Measurements from ENCODE around the gene RNF214. TPM values are rescaled to one million over a fixed set of nuclear protein-coding genes. Genes with fewer than 3 reads are reported as not detected.
A peak's percentile ranks its signal among the peaks of the same experiment; 100 is the strongest.

RNF214 gene
- total and polyA plus RNA-seq, 2 experiments from 2014 or later, result 12.5 to 27.0 TPM

DNA sequence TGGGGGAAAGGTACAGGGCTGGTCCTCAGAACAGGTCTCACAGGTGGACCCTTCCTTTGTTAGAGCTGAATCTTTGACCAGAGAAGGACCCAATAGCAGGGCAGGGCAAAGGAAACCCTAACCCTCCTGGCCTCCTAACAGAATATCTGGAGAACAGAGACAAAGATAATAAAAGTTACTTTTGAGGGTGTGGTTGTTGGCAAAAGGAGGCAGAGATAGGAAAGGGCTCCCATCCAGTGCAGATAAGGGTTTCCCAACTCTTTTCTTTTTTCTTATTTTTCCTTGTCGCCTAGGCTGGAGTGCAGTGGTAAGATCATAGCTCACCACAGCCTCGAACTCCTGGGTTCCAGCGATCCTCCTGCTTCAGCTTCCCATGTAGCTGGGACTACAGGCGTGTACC is 12.5 kb upstream of the RNF214 start:
- no peaks in the 10 kb centered on the region for H3K9me3 ChIP-seq (ENCODE audit: low read depth)
- no peaks in the 10 kb centered on the region for H3K27me3 ChIP-seq
- no peak overlapping the region for H2AFZ ChIP-seq
- H3K4me2 ChIP-seq, result no peak overlapping the region
- DNase-seq (ENCODE audit: low spot score), result no peak
- 92% methylated on average over 4 of the region's 4 CpGs for WGBS (ENCODE audit: low lambda C conversion rate, missing lambda C conversion rate)
- peaks cover 26% of the 10 kb centered on the region for H3K4me1 ChIP-seq (ENCODE audit: insufficient read depth)
- no peaks in the 10 kb centered on the region for H4K20me1 ChIP-seq (ENCODE audit: insufficient read depth, poor library complexity, severe bottlenecking)
- TF ChIP-seq EZH2 (IDR thresholded peaks at IDR 0.05; ENCODE audit: borderline replicate concordance) (no peak), EZH2phosphoT487 (IDR thresholded peaks at IDR 0.05; ENCODE audit: low read depth, severe bottlenecking, unreplicated experiment) (no peak)
- TF ChIP-seq, protein P1, sequence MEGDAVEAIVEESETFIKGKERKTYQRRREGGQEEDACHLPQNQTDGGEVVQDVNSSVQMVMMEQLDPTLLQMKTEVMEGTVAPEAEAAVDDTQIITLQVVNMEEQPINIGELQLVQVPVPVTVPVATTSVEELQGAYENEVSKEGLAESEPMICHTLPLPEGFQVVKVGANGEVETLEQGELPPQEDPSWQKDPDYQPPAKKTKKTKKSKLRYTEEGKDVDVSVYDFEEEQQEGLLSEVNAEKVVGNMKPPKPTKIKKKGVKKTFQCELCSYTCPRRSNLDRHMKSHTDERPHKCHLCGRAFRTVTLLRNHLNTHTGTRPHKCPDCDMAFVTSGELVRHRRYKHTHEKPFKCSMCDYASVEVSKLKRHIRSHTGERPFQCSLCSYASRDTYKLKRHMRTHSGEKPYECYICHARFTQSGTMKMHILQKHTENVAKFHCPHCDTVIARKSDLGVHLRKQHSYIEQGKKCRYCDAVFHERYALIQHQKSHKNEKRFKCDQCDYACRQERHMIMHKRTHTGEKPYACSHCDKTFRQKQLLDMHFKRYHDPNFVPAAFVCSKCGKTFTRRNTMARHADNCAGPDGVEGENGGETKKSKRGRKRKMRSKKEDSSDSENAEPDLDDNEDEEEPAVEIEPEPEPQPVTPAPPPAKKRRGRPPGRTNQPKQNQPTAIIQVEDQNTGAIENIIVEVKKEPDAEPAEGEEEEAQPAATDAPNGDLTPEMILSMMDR (IDR thresholded peaks at IDR 0.05; ENCODE audit: poor library complexity), result no peak
- H3K36me3 ChIP-seq (replicated peaks; ENCODE audit: insufficient read depth, low read depth), result no peaks in the 10 kb centered on the region
- H3K27ac ChIP-seq, result peak overlapping the region; percentile 31
- H3K9me2 ChIP-seq (replicated peaks; ENCODE audit: insufficient read depth), result no peaks in the 10 kb centered on the region
- no peak overlapping the region for H3K4me3 ChIP-seq
- H3K79me2 ChIP-seq, result no peaks in the 10 kb centered on the region

DNA sequence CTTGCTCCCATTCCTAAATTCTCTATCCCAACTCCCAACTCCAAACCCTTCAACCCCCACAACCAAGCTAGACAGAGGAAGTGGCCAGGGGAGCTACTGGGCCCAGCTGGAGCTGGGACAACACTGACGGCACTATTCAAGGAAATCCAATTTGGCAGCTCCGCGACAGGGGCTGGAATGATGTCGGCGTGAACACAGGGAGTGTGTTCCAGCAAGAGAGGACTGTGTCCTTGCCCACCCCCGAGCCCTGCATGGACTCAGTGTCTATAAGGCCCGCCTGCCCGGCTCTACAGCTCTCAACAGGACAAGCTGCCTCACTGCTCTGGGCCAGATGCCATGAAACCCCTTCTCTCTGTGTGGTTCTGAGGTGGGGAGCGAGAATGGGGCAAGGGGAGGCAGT is 11.9 kb upstream of the RNF214 start:
- Histone ChIP-seq H3K79me2 (no peaks in the 10 kb centered on the region), H3K4me2 (no peak overlapping the region), H3K4me1 (ENCODE audit: insufficient read depth) (peaks cover 30% of the 10 kb centered on the region), H3K9me2 (replicated peaks; ENCODE audit: insufficient read depth) (no peaks in the 10 kb centered on the region), H4K20me1 (ENCODE audit: insufficient read depth, poor library complexity, severe bottlenecking) (no peaks in the 10 kb centered on the region), H3K4me3 (no peak overlapping the region), H3K27me3 (no peaks in the 10 kb centered on the region), H3K9me3 (ENCODE audit: low read depth) (no peaks in the 10 kb centered on the region), H3K36me3 (replicated peaks; ENCODE audit: insufficient read depth, low read depth) (no peaks in the 10 kb centered on the region), H3K27ac (peak overlapping the region; percentile 51), H2AFZ (no peak overlapping the region)
- no peak for DNase-seq (ENCODE audit: low spot score)
- 96% methylated on average over 9 of the region's 9 CpGs for WGBS (ENCODE audit: low lambda C conversion rate, missing lambda C conversion rate)
- TF ChIP-seq, protein P1 (IDR thresholded peaks at IDR 0.05; ENCODE audit: poor library complexity), result no peak
- no peak for TF ChIP-seq EZH2phosphoT487 (IDR thresholded peaks at IDR 0.05; ENCODE audit: low read depth, severe bottlenecking, unreplicated experiment)
- TF ChIP-seq EZH2 (IDR thresholded peaks at IDR 0.05; ENCODE audit: borderline replicate concordance), result no peak

DNA sequence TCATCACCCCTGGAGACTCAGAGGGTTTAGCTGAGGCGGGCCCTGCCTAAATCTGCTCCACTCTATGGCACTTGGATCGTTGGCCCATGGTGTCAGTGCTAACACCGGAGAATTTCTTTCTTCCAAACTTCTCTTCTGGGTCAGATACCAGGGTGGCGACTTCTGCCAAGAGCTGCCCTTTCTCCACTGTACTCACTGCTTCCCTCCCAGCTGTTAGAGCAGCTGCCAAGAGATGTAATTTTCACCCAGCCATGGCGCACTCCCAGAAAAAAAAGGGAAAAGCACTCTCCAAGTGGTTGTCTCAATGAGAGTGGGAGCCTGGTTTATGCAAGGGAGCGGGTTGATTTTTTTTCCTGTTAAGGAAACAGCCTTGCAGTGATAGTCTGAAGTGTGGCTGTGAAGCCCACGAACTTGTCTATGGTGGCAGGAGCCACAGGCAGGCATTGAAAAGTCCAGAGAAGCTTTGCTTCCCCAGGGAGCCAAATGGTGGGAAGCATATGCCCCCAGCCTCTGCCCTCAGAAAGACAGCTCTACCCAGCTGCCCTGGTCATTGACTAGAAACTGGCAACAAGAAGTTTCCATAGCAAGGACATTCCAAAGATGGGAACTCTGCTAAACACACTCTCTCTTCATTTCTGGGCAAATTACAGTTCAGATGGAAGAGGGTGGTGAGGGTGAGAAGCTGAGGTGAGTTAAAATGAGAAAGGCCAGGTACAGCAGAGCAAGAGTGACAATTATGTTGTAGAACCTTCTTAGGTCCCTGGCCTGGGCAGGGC is 11.3 kb upstream of the RNF214 start:
- Histone ChIP-seq H3K79me2 (no peaks in the 10 kb centered on the region), H3K4me3 (no peak overlapping the region), H3K36me3 (replicated peaks; ENCODE audit: insufficient read depth, low read depth) (no peaks in the 10 kb centered on the region), H4K20me1 (ENCODE audit: insufficient read depth, poor library complexity, severe bottlenecking) (no peaks in the 10 kb centered on the region), H3K4me1 (ENCODE audit: insufficient read depth) (peaks cover 30% of the 10 kb centered on the region), H3K9me2 (replicated peaks; ENCODE audit: insufficient read depth) (no peaks in the 10 kb centered on the region), H2AFZ (no peak overlapping the region), H3K4me2 (no peak overlapping the region), H3K27ac (peak overlapping the region; percentile 51), H3K9me3 (ENCODE audit: low read depth) (no peaks in the 10 kb centered on the region), H3K27me3 (no peaks in the 10 kb centered on the region)
- TF ChIP-seq, protein P1 (IDR thresholded peaks at IDR 0.05; ENCODE audit: poor library complexity), result no peak
- TF ChIP-seq EZH2phosphoT487 (IDR thresholded peaks at IDR 0.05; ENCODE audit: low read depth, severe bottlenecking, unreplicated experiment) (no peak), EZH2 (IDR thresholded peaks at IDR 0.05; ENCODE audit: borderline replicate concordance) (no peak)
- DNase-seq (ENCODE audit: low spot score), result no peak
- 88% methylated on average over 7 of the region's 7 CpGs for WGBS (ENCODE audit: low lambda C conversion rate, missing lambda C conversion rate)

Data from hepatocyte (in vitro differentiated cells).